ENCODE results near the gene SYAP1. TPM values are rescaled to one million over a fixed set of nuclear protein-coding genes. Genes with fewer than 3 reads are reported as not detected.

SYAP1 gene
- total and polyA plus RNA-seq, 9 of the 15 experiments (the other 6 are each of a cell fraction or from before 2014, with no cell fraction given): 5.7 to 35.3 (median 27.6) TPM

GRCh38 chrX:16719334-16720084 is at the start of gene SYAP1 (continued):
- TF ChIP-seq FOXM1 (IDR thresholded peaks at IDR 0.05; ENCODE audit: low read depth) (no peak), FOXM1 (CRISPR knock-in tag; IDR thresholded peaks at IDR 0.05; ENCODE audit: low read depth) (no peak), DPF2 (IDR thresholded peaks at IDR 0.05) (no peak; the same call in 1 of the 2 replicates), CREM (IDR thresholded peaks at IDR 0.05; ENCODE audit: low read depth) (peak; percentile 99), ZNF717 (CRISPR knock-in tag; IDR thresholded peaks at IDR 0.05) (no peak), STAT5B (CRISPR knock-in tag; IDR thresholded peaks at IDR 0.05) (no peak), BRD4 (IDR thresholded peaks at IDR 0.05) (no peak), NBN (IDR thresholded peaks at IDR 0.05; ENCODE audit: low read depth) (peak; percentile 79), SIN3A (IDR thresholded peaks at IDR 0.05; ENCODE audit: borderline replicate concordance in 2 of 2, control insufficient read depth in 1 of 2, low read depth in 2 of 2, low read length in 2 of 2) (no peak), ZNF184 (CRISPR knock-in tag; IDR thresholded peaks at IDR 0.05) (no peak), ZFP30 (CRISPR knock-in tag; IDR thresholded peaks at IDR 0.05; ENCODE audit: borderline replicate concordance) (no peak), RNF2 (IDR thresholded peaks at IDR 0.05) (no peak), ATF1 (CRISPR knock-in tag; IDR thresholded peaks at IDR 0.05) (peak; percentile 83), ATF1 (tag; IDR thresholded peaks at IDR 0.05) (peak; percentile 99), MED1 (CRISPR knock-in tag; IDR thresholded peaks at IDR 0.05; ENCODE audit: borderline replicate concordance) (no peak), TGIF2 (CRISPR knock-in tag; IDR thresholded peaks at IDR 0.05) (no peak), KDM4B (IDR thresholded peaks at IDR 0.05; ENCODE audit: borderline replicate concordance in 2 of 2, low read depth in 1 of 2) (no peak), TRIM28 (IDR thresholded peaks at IDR 0.05) (no peak), YY1 (IDR thresholded peaks at IDR 0.05; ENCODE audit: borderline replicate concordance in 1 of 3, control insufficient read depth in 1 of 3, extremely low read depth in 1 of 3, insufficient read depth in 3 of 3, insufficient read length in 1 of 3, insufficient replicate concordance in 2 of 3, low read depth in 1 of 3, low read length in 2 of 3) (peak in 2 of 3 experiments; percentile 5 to 55)
- TF ChIP-seq, protein P1, sequence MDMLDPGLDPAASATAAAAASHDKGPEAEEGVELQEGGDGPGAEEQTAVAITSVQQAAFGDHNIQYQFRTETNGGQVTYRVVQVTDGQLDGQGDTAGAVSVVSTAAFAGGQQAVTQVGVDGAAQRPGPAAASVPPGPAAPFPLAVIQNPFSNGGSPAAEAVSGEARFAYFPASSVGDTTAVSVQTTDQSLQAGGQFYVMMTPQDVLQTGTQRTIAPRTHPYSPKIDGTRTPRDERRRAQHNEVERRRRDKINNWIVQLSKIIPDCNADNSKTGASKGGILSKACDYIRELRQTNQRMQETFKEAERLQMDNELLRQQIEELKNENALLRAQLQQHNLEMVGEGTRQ (CRISPR knock-in tag; IDR thresholded peaks at IDR 0.05): no peak
- TF ChIP-seq, protein P2, sequence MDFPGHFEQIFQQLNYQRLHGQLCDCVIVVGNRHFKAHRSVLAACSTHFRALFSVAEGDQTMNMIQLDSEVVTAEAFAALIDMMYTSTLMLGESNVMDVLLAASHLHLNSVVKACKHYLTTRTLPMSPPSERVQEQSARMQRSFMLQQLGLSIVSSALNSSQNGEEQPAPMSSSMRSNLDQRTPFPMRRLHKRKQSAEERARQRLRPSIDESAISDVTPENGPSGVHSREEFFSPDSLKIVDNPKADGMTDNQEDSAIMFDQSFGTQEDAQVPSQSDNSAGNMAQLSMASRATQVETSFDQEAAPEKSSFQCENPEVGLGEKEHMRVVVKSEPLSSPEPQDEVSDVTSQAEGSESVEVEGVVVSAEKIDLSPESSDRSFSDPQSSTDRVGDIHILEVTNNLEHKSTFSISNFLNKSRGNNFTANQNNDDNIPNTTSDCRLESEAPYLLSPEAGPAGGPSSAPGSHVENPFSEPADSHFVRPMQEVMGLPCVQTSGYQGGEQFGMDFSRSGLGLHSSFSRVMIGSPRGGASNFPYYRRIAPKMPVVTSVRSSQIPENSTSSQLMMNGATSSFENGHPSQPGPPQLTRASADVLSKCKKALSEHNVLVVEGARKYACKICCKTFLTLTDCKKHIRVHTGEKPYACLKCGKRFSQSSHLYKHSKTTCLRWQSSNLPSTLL (IDR thresholded peaks at IDR 0.05): no peak
- TF ChIP-seq, protein P3, sequence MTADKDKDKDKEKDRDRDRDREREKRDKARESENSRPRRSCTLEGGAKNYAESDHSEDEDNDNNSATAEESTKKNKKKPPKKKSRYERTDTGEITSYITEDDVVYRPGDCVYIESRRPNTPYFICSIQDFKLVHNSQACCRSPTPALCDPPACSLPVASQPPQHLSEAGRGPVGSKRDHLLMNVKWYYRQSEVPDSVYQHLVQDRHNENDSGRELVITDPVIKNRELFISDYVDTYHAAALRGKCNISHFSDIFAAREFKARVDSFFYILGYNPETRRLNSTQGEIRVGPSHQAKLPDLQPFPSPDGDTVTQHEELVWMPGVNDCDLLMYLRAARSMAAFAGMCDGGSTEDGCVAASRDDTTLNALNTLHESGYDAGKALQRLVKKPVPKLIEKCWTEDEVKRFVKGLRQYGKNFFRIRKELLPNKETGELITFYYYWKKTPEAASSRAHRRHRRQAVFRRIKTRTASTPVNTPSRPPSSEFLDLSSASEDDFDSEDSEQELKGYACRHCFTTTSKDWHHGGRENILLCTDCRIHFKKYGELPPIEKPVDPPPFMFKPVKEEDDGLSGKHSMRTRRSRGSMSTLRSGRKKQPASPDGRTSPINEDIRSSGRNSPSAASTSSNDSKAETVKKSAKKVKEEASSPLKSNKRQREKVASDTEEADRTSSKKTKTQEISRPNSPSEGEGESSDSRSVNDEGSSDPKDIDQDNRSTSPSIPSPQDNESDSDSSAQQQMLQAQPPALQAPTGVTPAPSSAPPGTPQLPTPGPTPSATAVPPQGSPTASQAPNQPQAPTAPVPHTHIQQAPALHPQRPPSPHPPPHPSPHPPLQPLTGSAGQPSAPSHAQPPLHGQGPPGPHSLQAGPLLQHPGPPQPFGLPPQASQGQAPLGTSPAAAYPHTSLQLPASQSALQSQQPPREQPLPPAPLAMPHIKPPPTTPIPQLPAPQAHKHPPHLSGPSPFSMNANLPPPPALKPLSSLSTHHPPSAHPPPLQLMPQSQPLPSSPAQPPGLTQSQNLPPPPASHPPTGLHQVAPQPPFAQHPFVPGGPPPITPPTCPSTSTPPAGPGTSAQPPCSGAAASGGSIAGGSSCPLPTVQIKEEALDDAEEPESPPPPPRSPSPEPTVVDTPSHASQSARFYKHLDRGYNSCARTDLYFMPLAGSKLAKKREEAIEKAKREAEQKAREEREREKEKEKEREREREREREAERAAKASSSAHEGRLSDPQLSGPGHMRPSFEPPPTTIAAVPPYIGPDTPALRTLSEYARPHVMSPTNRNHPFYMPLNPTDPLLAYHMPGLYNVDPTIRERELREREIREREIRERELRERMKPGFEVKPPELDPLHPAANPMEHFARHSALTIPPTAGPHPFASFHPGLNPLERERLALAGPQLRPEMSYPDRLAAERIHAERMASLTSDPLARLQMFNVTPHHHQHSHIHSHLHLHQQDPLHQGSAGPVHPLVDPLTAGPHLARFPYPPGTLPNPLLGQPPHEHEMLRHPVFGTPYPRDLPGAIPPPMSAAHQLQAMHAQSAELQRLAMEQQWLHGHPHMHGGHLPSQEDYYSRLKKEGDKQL (CRISPR knock-in tag; IDR thresholded peaks at IDR 0.05; ENCODE audit: borderline replicate concordance): no peak

Data from K562 (cell line).